ENCODE results near the gene PWP2.

DNA sequence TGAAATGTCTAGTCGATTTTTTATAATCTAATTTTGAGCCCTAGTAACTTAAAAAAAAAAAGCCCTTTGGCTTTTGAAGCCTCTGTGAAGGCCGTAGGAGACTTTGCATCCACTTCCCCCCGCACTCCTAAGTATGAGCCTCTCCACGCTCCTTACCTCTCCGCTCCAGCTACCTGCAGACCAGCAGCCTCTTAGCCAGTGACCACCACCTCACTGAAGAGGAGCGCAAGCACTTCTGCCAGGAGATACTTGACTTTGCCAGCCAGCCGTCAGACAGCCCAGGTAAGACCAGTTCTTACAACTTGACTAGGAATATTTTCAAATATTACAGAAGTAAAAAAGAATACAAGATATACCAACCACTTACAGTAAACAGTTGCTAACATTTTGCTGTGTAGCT is 27.4 kb upstream of the PWP2 start:
- TF ChIP-seq, protein P1, sequence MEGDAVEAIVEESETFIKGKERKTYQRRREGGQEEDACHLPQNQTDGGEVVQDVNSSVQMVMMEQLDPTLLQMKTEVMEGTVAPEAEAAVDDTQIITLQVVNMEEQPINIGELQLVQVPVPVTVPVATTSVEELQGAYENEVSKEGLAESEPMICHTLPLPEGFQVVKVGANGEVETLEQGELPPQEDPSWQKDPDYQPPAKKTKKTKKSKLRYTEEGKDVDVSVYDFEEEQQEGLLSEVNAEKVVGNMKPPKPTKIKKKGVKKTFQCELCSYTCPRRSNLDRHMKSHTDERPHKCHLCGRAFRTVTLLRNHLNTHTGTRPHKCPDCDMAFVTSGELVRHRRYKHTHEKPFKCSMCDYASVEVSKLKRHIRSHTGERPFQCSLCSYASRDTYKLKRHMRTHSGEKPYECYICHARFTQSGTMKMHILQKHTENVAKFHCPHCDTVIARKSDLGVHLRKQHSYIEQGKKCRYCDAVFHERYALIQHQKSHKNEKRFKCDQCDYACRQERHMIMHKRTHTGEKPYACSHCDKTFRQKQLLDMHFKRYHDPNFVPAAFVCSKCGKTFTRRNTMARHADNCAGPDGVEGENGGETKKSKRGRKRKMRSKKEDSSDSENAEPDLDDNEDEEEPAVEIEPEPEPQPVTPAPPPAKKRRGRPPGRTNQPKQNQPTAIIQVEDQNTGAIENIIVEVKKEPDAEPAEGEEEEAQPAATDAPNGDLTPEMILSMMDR (IDR thresholded peaks at IDR 0.05; ENCODE audit: low read depth, low read length, poor library complexity, severe bottlenecking) = no peak
- no peak for TF ChIP-seq EZH2phosphoT487 (IDR thresholded peaks at IDR 0.05; ENCODE audit: borderline replicate concordance, low read length)

All from DOHH2 (cell line).